ENCODE results near the gene LMX1B.

DNA sequence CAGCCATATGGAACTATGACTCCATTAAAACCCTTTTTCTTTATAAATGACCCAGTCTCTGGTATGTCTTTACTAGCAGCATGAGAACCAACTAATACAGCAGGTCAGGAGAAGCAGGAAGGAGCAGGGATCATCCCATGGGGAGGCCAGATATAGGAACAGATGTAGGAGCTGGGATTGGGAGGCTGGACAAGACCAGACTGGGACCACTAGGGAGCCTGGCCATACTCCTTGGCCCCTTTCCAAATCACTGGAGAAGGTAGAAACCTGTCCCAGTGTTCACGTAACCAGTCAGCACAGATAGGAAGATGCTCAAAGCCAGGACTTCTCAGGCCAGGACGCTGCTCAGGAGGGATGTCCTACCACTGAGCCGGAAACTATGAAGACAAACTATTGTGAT is 95.5 kb downstream of the LMX1B start:
- TF ChIP-seq, protein P1, sequence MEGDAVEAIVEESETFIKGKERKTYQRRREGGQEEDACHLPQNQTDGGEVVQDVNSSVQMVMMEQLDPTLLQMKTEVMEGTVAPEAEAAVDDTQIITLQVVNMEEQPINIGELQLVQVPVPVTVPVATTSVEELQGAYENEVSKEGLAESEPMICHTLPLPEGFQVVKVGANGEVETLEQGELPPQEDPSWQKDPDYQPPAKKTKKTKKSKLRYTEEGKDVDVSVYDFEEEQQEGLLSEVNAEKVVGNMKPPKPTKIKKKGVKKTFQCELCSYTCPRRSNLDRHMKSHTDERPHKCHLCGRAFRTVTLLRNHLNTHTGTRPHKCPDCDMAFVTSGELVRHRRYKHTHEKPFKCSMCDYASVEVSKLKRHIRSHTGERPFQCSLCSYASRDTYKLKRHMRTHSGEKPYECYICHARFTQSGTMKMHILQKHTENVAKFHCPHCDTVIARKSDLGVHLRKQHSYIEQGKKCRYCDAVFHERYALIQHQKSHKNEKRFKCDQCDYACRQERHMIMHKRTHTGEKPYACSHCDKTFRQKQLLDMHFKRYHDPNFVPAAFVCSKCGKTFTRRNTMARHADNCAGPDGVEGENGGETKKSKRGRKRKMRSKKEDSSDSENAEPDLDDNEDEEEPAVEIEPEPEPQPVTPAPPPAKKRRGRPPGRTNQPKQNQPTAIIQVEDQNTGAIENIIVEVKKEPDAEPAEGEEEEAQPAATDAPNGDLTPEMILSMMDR (IDR thresholded peaks at IDR 0.05; ENCODE audit: low read depth, low read length, poor library complexity, severe bottlenecking): no peak
- no peak for TF ChIP-seq EZH2phosphoT487 (IDR thresholded peaks at IDR 0.05; ENCODE audit: borderline replicate concordance, low read length)
